ENCODE data around the gene HOXA13.

The HOXA13 gene

GRCh38 chr7:27194686-27195379 is 5.1 kb downstream of the HOXA13 start:
- no peak overlapping the region for H3K4me3 ChIP-seq (ENCODE audit: low read depth, low read length)
- TF ChIP-seq CTCF (IDR thresholded peaks at IDR 0.05; ENCODE audit: low read depth, low read length, missing control alignments) = no peak
- DNase-seq (ENCODE audit: low read depth) = no peak

- no peak for DNase-seq (ENCODE audit: low read depth)
- TF ChIP-seq CTCF (IDR thresholded peaks at IDR 0.05; ENCODE audit: low read depth, low read length, missing control alignments) = no peak
- no peak overlapping the region for H3K4me3 ChIP-seq (ENCODE audit: low read depth, low read length)
Observed at GRCh38 chr7:27194002-27194352, 5.9 kb downstream of the HOXA13 start.

- H3K4me3 ChIP-seq (ENCODE audit: low read depth, low read length) = no peak overlapping the region
- TF ChIP-seq CTCF (IDR thresholded peaks at IDR 0.05; ENCODE audit: low read depth, low read length, missing control alignments) = no peak
- DNase-seq (ENCODE audit: low read depth) = no peak
Observed at GRCh38 chr7:27193335-27194001, 6.4 kb downstream of the HOXA13 start.

- DNase-seq (ENCODE audit: low read depth) = no peak
- no peak overlapping the region for H3K4me3 ChIP-seq (ENCODE audit: low read depth, low read length)
- TF ChIP-seq CTCF (IDR thresholded peaks at IDR 0.05; ENCODE audit: low read depth, low read length, missing control alignments) = no peak
Observed at GRCh38 chr7:27192546-27193334, 7.2 kb downstream of the HOXA13 start.

GRCh38 chr7:27191833-27192545 is 7.9 kb downstream of the HOXA13 start:
- no peak for TF ChIP-seq CTCF (IDR thresholded peaks at IDR 0.05; ENCODE audit: low read depth, low read length, missing control alignments)
- H3K4me3 ChIP-seq (ENCODE audit: low read depth, low read length) = no peak overlapping the region
- no peak for DNase-seq (ENCODE audit: low read depth)

- no peak for TF ChIP-seq CTCF (IDR thresholded peaks at IDR 0.05; ENCODE audit: low read depth, low read length, missing control alignments)
- no peak for DNase-seq (ENCODE audit: low read depth)
- H3K4me3 ChIP-seq (ENCODE audit: low read depth, low read length) = no peak overlapping the region
Observed at GRCh38 chr7:27191161-27191731, 8.6 kb downstream of the HOXA13 start.

Measured in GM12864 (cell line).